SJSA1 (cell line): ENCODE results near the gene IRS2. TPM values are rescaled to one million over a fixed set of nuclear protein-coding genes. Genes with fewer than 3 reads are reported as not detected.

Experiments
- DNase-seq, 2 experiments: peaks; one replicate each; pipeline ENCODE4 v3.0.0-alpha.2; 2015 to 2020; ENCODE audit warnings: low spot score in 2 of 2, low read depth in 1 of 2
- H3K27ac ChIP-seq: fragments of 250-450 bp; sonication (Bioruptor Pico); 2 replicates; pipeline ENCODE4 v1.5.1; 2020; ENCODE audit warnings: mild to moderate bottlenecking, moderate library complexity
- H3K27me3 ChIP-seq: fragments of 250-450 bp; sonication (Bioruptor Pico); replicated peaks from 2 replicates; pipeline ENCODE4 v1.5.1; 2020; ENCODE audit warnings: mild to moderate bottlenecking, moderate library complexity
- H3K36me3 ChIP-seq: fragments of 250-450 bp; sonication (Bioruptor Pico); 2 replicates; pipeline ENCODE4 v1.5.1; 2020; ENCODE audit warnings: mild to moderate bottlenecking
- H3K4me1 ChIP-seq: fragments of 250-450 bp; sonication (Bioruptor Pico); replicated peaks from 2 replicates; pipeline ENCODE4 v1.6.1; 2021; ENCODE audit warnings: mild to moderate bottlenecking
- H3K4me3 ChIP-seq: fragments of 250-450 bp; sonication (Bioruptor Pico); 2 replicates; pipeline ENCODE4 v1.5.1; 2020; ENCODE audit warnings: mild to moderate bottlenecking
- H3K9me3 ChIP-seq: fragments of 250-450 bp; sonication (Bioruptor Pico); replicated peaks from 2 replicates; pipeline ENCODE4 v1.5.1; 2020; ENCODE audit warnings: mild to moderate bottlenecking
- total RNA-seq: library from RNA; depleted of rRNA; stranded (reverse); fragments of >200 nt; shearing (Covaris generic); gene quantifications from 2 replicates; pipeline ENCODE4 v1.2.3, GENCODE V29; 2014

IRS2 gene
- total RNA-seq, 1 experiment from 2014 or later = 8.1 TPM

DNA sequence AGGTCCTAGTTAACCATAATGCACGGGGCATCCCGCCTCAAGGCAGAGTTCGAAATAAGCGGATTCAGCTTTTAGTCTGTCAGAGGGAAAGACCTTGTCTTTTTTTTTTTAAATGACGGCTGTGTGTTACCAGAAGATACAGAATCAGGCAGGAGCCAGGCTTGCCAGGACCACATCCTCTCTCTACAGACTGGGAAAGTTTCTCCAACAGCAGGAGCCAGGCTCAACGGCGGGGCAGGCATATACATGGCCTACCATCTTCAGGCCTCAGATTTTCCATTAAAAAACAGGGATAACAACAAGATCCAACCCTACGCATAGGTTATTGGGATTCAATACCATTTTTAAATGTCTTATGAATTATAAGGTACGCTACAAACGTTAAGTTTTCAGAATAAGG lies 17.8 kb downstream of the IRS2 start:
- peaks cover 17% of the 10 kb centered on the region for H3K4me1 ChIP-seq
- peaks cover 12% of the 10 kb centered on the region; the same call in 1 of the 2 replicates for H3K36me3 ChIP-seq
- no peak overlapping the region for H3K27ac ChIP-seq
- no peaks in the 10 kb centered on the region for H3K27me3 ChIP-seq
- peak in 1 of 2 experiments; percentile 63 for DNase-seq
- no peak overlapping the region for H3K4me3 ChIP-seq
- no peaks in the 10 kb centered on the region for H3K9me3 ChIP-seq

DNA sequence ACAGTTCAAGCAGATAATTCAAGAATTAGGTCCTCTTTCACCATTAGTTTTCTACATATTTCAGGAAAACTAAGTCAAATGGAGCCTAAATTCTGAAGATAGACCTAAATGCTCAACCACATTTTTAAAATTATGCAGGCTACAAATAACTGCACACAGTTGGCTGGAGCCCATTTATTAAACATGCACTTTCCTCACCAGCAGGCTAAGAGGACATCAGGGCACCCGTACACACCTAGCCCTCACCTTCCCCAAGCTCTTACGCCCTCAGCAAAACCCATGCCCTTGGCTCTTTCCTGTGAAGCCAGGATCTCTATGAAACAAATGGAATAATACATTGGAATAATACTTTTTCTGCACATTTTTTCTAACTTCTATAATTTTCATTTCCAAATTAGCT lies 18.2 kb downstream of the IRS2 start:
- no peak overlapping the region for H3K4me3 ChIP-seq
- no peak for DNase-seq
- no peaks in the 10 kb centered on the region for H3K27me3 ChIP-seq
- H3K27ac ChIP-seq = no peak overlapping the region
- no peaks in the 10 kb centered on the region for H3K9me3 ChIP-seq
- peaks cover 12% of the 10 kb centered on the region for H3K4me1 ChIP-seq
- H3K36me3 ChIP-seq = peaks cover 12% of the 10 kb centered on the region; the same call in 1 of the 2 replicates

DNA sequence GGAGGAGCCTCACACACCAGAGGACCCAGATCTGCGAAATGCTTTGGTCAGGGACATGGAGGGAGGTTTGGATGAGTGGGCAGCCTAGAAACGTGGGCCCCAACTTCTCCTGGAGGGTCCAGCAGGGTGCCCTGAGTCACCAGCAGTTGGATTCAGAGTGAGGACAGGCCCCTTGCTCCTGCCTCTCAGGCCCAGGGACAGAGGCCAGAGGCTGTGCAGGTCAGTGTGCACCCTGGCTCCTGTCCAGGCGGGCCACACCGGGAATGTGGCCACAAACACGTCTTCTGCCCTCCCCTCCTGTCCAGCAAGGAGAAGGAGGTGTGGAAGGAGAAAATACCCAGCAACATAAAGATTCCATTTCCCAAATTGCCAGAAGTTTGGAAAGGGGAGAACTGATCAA lies 19.4 kb downstream of the IRS2 start:
- peak in 1 of 2 experiments; percentile 65 for DNase-seq
- Histone ChIP-seq H3K27ac (no peak overlapping the region), H3K36me3 (peaks cover 12% of the 10 kb centered on the region; the same call in 1 of the 2 replicates), H3K4me3 (no peak overlapping the region), H3K27me3 (no peaks in the 10 kb centered on the region), H3K9me3 (no peaks in the 10 kb centered on the region), H3K4me1 (peaks cover 8% of the 10 kb centered on the region)

DNA sequence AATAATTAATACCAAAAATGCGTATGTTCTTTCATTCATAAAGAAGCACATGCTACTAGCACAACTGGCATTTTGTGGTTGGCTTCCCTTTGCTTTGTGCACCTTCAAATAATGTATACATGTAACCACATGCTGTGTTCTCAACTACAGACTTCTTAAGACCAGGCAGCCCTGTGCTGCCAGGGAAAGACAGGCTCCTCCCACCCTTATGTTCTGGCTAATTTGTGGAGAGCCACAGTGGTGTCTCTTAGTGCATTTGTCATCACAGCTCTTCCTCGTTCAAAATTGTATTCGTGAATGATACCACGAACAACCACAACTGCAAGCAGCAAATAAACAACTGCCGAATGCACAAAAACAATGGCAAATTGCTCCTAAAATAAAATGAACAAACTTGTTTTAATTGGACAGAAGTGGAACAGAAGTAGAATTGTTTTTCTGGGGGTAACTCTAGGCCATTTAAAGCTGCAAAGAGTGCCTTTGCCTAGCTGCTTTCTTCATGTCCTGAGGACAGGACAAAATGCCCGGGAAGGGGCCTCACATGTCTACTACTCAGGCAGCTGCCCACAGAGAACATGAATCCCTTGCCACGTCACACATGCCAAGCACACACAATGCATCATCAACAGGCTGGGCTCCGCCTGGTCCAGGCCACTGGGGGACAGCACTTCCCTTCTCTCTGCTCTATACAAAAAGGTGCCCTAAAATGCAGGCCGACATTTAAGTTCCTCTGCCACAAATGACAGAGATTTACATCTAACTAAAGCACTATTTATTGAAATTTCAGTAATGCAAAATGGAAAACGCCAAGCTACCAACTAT lies 21.7 kb downstream of the IRS2 start:
- Histone ChIP-seq H3K9me3 (no peaks in the 10 kb centered on the region), H3K4me3 (no peak overlapping the region), H3K27me3 (0 out of 2 replicates have a peak, but pooled peaks cover 4% of the 10 kb centered on the region), H3K4me1 (peaks cover 8% of the 10 kb centered on the region), H3K27ac (no peak overlapping the region), H3K36me3 (0 out of 2 replicates have a peak, but pooled peaks cover 2% of the 10 kb centered on the region)
- DNase-seq = peak; percentile 80 to 90

DNA sequence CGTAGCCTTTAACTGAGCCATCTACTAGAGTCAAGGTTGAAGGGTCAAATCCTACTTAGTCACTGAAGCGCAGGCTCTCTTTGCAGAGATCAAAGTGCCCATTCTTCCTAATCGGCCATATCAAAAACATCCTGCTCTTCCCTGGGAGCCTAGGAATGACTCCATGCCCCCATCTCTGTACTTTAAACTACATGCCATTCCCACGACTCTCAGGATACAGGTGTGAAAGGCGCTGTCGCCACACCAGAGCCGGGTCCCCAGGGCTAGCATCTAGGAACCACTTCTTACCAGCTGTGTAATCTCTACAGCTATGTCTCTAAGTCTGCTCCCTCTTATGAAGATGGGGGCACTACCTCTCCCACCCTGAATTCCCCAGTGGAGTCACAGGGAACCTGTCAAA lies 22.3 kb downstream of the IRS2 start:
- Histone ChIP-seq H3K27ac (no peak overlapping the region), H3K4me3 (no peak overlapping the region), H3K9me3 (no peaks in the 10 kb centered on the region), H3K36me3 (0 out of 2 replicates have a peak, but pooled peaks cover 2% of the 10 kb centered on the region), H3K4me1 (peaks cover 8% of the 10 kb centered on the region), H3K27me3 (0 out of 2 replicates have a peak, but pooled peaks cover 4% of the 10 kb centered on the region)
- DNase-seq = peak in 1 of 2 experiments; percentile 65

GRCh38 chr13:109762791-109763190 lies 23.6 kb downstream of the IRS2 start:
- Histone ChIP-seq H3K4me1 (peaks cover 8% of the 10 kb centered on the region), H3K27ac (no peak overlapping the region), H3K4me3 (no peak overlapping the region), H3K9me3 (no peaks in the 10 kb centered on the region), H3K36me3 (0 out of 2 replicates have a peak, but pooled peaks cover 2% of the 10 kb centered on the region), H3K27me3 (0 out of 2 replicates have a peak, but pooled peaks cover 4% of the 10 kb centered on the region)
- peak in 1 of 2 experiments; percentile 53 for DNase-seq

DNA sequence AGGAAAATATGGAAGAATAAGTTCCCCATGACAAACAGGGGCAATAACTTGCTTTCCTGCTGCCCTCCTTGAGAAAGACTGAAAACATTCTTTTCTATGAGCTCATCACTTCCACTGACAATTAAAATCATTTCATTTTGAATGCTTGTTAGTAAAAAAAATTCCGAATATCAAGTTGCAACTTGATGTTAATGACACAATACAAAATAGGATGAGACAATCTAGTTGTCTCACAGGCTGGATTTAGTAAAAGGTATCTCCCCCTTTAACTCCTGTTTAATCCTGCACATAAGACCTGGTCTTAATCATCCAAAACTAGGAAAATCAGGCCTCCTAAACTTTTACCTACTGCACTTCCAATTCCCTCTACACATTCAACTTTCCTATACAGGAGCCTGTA lies 24.7 kb downstream of the IRS2 start:
- peaks cover 8% of the 10 kb centered on the region for H3K4me1 ChIP-seq
- no peaks in the 10 kb centered on the region for H3K9me3 ChIP-seq
- H3K27ac ChIP-seq = no peak overlapping the region
- H3K36me3 ChIP-seq = no peaks in the 10 kb centered on the region
- 0 out of 2 replicates have a peak, but pooled peaks cover 4% of the 10 kb centered on the region for H3K27me3 ChIP-seq
- no peak for DNase-seq
- no peak overlapping the region for H3K4me3 ChIP-seq

GRCh38 chr13:109760951-109761350 lies 25.4 kb downstream of the IRS2 start:
- Histone ChIP-seq H3K27ac (no peak overlapping the region), H3K9me3 (no peaks in the 10 kb centered on the region), H3K4me1 (peaks cover 8% of the 10 kb centered on the region), H3K4me3 (no peak overlapping the region), H3K27me3 (0 out of 2 replicates have a peak, but pooled peaks cover 4% of the 10 kb centered on the region), H3K36me3 (peaks cover 2% of the 10 kb centered on the region)
- peak in 1 of 2 experiments; percentile 65 for DNase-seq

- H3K4me3 ChIP-seq = no peak overlapping the region
- H3K4me1 ChIP-seq = peaks cover 8% of the 10 kb centered on the region
- peaks cover 7% of the 10 kb centered on the region for H3K36me3 ChIP-seq
- 0 out of 2 replicates have a peak, but pooled peaks cover 4% of the 10 kb centered on the region for H3K27me3 ChIP-seq
- H3K9me3 ChIP-seq = no peaks in the 10 kb centered on the region
- DNase-seq = no peak
- no peak overlapping the region for H3K27ac ChIP-seq
Measured at GRCh38 chr13:109760402-109760801, 26.0 kb downstream of the IRS2 start.

DNA sequence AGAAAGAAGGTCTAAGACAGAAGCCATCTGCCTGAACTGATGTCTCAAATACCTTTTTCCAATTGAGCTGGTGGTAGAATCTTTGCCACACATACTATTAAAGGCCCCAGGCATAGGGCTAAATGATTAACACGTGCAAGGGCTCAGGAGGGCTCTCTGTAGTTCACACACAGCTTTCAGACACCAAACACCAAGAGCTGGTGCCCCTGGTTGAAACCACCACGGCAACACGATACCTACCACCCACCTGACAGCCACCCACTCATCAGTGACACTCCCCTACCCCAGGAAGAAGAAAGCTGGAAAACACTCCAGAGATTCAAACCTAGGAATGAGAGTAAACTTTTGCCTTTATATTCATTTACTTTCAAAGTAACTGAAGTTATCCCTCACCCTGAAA lies 26.8 kb downstream of the IRS2 start:
- Histone ChIP-seq H3K9me3 (no peaks in the 10 kb centered on the region), H3K27ac (no peak overlapping the region), H3K27me3 (0 out of 2 replicates have a peak, but pooled peaks cover 4% of the 10 kb centered on the region), H3K36me3 (peaks cover 9% of the 10 kb centered on the region), H3K4me1 (peaks cover 3% of the 10 kb centered on the region), H3K4me3 (no peak overlapping the region)
- DNase-seq = peak in 1 of 2 experiments; percentile 62

- DNase-seq = peak in 1 of 2 experiments; percentile 72
- Histone ChIP-seq H3K27me3 (0 out of 2 replicates have a peak, but pooled peaks cover 4% of the 10 kb centered on the region), H3K4me1 (no peaks in the 10 kb centered on the region), H3K27ac (no peak overlapping the region), H3K4me3 (no peak overlapping the region), H3K9me3 (no peaks in the 10 kb centered on the region), H3K36me3 (peaks cover 9% of the 10 kb centered on the region)
Measured at GRCh38 chr13:109758937-109759480, 27.4 kb downstream of the IRS2 start.

GRCh38 chr13:109756778-109757177 lies 29.6 kb downstream of the IRS2 start:
- no peaks in the 10 kb centered on the region for H3K4me1 ChIP-seq

DNA sequence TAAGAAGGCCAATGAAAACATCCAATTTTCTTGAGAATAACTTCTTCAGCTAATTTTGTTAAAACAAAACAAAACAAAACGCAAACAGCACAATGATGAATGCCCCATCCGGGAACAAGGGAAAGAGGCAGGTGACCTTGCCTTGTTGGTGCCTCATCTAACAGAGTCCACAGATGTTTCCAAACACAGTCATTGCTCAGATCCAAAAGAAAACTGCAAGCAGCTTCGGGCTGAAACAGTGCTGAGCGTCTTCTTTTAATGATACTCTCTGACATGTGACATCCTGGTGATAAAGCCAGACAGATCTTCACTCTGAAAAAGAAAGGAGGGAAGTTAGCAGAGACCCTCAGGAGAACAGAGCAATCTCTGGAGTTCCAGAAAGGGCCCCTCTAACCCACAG lies 30.4 kb downstream of the IRS2 start:
- Histone ChIP-seq H3K27me3 (0 out of 2 replicates have a peak, but pooled peaks cover 3% of the 10 kb centered on the region), H3K4me3 (no peak overlapping the region), H3K27ac (no peak overlapping the region), H3K4me1 (no peaks in the 10 kb centered on the region), H3K36me3 (peaks cover 11% of the 10 kb centered on the region), H3K9me3 (no peaks in the 10 kb centered on the region)
- no peak for DNase-seq

More at GRCh38 chr13:109756778-109757177, 29.6 kb downstream of the IRS2 start:
- H3K4me3 ChIP-seq = no peak overlapping the region
- H3K27me3 ChIP-seq = 0 out of 2 replicates have a peak, but pooled peaks cover 2% of the 10 kb centered on the region
- H3K27ac ChIP-seq = no peak overlapping the region
- no peaks in the 10 kb centered on the region for H3K9me3 ChIP-seq
- peaks cover 11% of the 10 kb centered on the region for H3K36me3 ChIP-seq
- no peak for DNase-seq

GRCh38 chr13:109755551-109755950 lies 30.8 kb downstream of the IRS2 start:
- Histone ChIP-seq H3K9me3 (no peaks in the 10 kb centered on the region), H3K4me1 (no peaks in the 10 kb centered on the region), H3K27me3 (0 out of 2 replicates have a peak, but pooled peaks cover 4% of the 10 kb centered on the region), H3K36me3 (peaks cover 11% of the 10 kb centered on the region), H3K4me3 (no peak overlapping the region), H3K27ac (no peak overlapping the region)
- DNase-seq = peak in 1 of 2 experiments; percentile 75
